ENCODE measurements around the gene UGT2B7.

Gene UGT2B7

DNA sequence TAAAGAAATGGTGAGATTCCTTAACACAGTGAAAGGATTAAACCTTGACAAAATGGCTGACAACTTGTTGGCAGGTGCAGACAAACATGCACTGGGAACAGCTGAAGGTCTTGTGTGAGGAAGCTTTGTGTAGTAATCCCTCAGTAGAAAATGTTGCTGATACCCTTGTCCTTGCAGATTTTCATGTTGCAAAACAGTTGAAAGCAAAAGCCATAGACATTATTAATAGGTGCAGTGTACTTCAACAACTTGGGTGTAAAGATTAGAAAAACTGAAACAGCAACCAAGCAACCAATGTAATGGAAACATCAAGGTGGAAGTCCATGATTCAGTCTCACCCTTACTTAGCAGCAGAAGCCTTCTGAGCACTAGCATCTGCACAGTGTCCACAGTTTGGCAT lies 29.8 kb downstream of the UGT2B7 start:
- no peak overlapping the region for H2AFZ ChIP-seq (ENCODE audit: low read depth, low read length, severe bottlenecking)
- no peaks in the 10 kb centered on the region for H3K36me3 ChIP-seq (ENCODE audit: low read length)
- H3K9me3 ChIP-seq (ENCODE audit: insufficient read depth, low read length) = no peaks in the 10 kb centered on the region
- H3K9ac ChIP-seq (ENCODE audit: low read length) = no peak overlapping the region
- H3K4me2 ChIP-seq (ENCODE audit: low read depth, low read length, poor library complexity, severe bottlenecking) = no peak overlapping the region
- no peaks in the 10 kb centered on the region for H4K20me1 ChIP-seq (ENCODE audit: low read depth, low read length)
- H3K9me2 ChIP-seq (replicated peaks; ENCODE audit: insufficient read depth, low read length) = no peaks in the 10 kb centered on the region
- no peak overlapping the region for H3K27ac ChIP-seq (ENCODE audit: low read depth, low read length)
- no peaks in the 10 kb centered on the region for H3K27me3 ChIP-seq (ENCODE audit: low read length)
- TF ChIP-seq, protein P1, sequence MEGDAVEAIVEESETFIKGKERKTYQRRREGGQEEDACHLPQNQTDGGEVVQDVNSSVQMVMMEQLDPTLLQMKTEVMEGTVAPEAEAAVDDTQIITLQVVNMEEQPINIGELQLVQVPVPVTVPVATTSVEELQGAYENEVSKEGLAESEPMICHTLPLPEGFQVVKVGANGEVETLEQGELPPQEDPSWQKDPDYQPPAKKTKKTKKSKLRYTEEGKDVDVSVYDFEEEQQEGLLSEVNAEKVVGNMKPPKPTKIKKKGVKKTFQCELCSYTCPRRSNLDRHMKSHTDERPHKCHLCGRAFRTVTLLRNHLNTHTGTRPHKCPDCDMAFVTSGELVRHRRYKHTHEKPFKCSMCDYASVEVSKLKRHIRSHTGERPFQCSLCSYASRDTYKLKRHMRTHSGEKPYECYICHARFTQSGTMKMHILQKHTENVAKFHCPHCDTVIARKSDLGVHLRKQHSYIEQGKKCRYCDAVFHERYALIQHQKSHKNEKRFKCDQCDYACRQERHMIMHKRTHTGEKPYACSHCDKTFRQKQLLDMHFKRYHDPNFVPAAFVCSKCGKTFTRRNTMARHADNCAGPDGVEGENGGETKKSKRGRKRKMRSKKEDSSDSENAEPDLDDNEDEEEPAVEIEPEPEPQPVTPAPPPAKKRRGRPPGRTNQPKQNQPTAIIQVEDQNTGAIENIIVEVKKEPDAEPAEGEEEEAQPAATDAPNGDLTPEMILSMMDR (IDR thresholded peaks at IDR 0.05; ENCODE audit: insufficient read depth, low read length, poor library complexity, severe bottlenecking) = no peak
- no peak for TF ChIP-seq EZH2phosphoT487 (conservative IDR thresholded peaks at IDR 0.05; ENCODE audit: low read length)
- H3K4me3 ChIP-seq (ENCODE audit: insufficient read depth, low read length, poor library complexity, severe bottlenecking) = no peak overlapping the region
- H3F3A ChIP-seq (ENCODE audit: insufficient read depth) = no peaks in the 10 kb centered on the region
- H3K79me2 ChIP-seq (ENCODE audit: insufficient read depth, low read length) = no peaks in the 10 kb centered on the region

DNA sequence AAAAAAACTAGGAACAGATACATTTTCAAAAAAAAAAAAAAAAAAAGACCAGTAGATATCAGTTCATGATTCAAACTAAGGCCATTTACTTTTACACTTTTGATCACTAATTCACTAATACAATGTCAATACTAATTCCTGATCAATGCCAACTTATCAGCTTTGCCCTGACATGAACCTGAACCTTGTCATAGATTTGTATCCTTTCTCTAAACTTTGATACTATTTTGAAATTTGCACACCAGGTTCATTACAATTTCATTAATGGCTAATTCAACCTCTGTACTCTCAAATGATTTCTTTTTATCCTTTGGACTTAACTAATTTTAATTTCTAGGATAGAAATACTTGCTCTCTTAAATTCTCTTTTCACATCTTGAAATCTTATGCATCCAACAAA lies 37.7 kb downstream of the UGT2B7 start:
- Histone ChIP-seq H3K9me3 (ENCODE audit: insufficient read depth, low read length) (no peaks in the 10 kb centered on the region), H3K36me3 (ENCODE audit: low read length) (no peaks in the 10 kb centered on the region), H3K27me3 (ENCODE audit: low read length) (no peaks in the 10 kb centered on the region), H2AFZ (ENCODE audit: low read depth, low read length, severe bottlenecking) (no peak overlapping the region), H3K9ac (ENCODE audit: low read length) (no peak overlapping the region), H3F3A (ENCODE audit: insufficient read depth) (no peaks in the 10 kb centered on the region), H3K9me2 (replicated peaks; ENCODE audit: insufficient read depth, low read length) (no peaks in the 10 kb centered on the region), H3K79me2 (ENCODE audit: insufficient read depth, low read length) (no peaks in the 10 kb centered on the region), H4K20me1 (ENCODE audit: low read depth, low read length) (no peaks in the 10 kb centered on the region), H3K27ac (ENCODE audit: low read depth, low read length) (no peak overlapping the region), H3K4me3 (ENCODE audit: insufficient read depth, low read length, poor library complexity, severe bottlenecking) (no peak overlapping the region), H3K4me2 (ENCODE audit: low read depth, low read length, poor library complexity, severe bottlenecking) (no peak overlapping the region)
- TF ChIP-seq, protein P1 (IDR thresholded peaks at IDR 0.05; ENCODE audit: insufficient read depth, low read length, poor library complexity, severe bottlenecking) = no peak
- no peak for TF ChIP-seq EZH2phosphoT487 (conservative IDR thresholded peaks at IDR 0.05; ENCODE audit: low read length)

DNA sequence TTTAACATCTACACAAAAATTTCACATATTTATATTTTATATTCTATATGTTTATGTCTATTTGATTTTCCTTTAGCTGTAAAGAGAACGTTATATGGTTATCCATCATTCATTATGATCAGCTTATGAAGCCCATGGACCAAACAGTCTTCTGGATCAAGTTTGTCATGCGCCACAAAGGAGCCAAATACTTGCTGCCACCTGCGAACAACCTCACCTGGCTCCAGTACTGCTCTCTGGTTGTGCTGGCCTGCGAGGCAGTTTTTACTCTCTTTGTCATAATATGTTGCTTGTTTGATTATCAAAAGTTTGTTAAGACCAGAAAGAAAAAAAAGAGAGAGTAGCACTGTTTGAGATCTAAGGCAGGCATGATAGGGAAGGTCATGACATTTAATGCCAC lies 38.2 kb downstream of the UGT2B7 start:
- H3K4me3 ChIP-seq (ENCODE audit: insufficient read depth, low read length, poor library complexity, severe bottlenecking) = no peak overlapping the region
- no peak overlapping the region for H3K27ac ChIP-seq (ENCODE audit: low read depth, low read length)
- no peaks in the 10 kb centered on the region for H3F3A ChIP-seq (ENCODE audit: insufficient read depth)
- no peaks in the 10 kb centered on the region for H3K9me2 ChIP-seq (replicated peaks; ENCODE audit: insufficient read depth, low read length)
- H3K36me3 ChIP-seq (ENCODE audit: low read length) = no peaks in the 10 kb centered on the region
- H3K9me3 ChIP-seq (ENCODE audit: insufficient read depth, low read length) = no peaks in the 10 kb centered on the region
- TF ChIP-seq EZH2phosphoT487 (conservative IDR thresholded peaks at IDR 0.05; ENCODE audit: low read length) = no peak
- TF ChIP-seq, protein P1 (IDR thresholded peaks at IDR 0.05; ENCODE audit: insufficient read depth, low read length, poor library complexity, severe bottlenecking) = no peak
- no peak overlapping the region for H2AFZ ChIP-seq (ENCODE audit: low read depth, low read length, severe bottlenecking)
- H4K20me1 ChIP-seq (ENCODE audit: low read depth, low read length) = no peaks in the 10 kb centered on the region
- no peak overlapping the region for H3K4me2 ChIP-seq (ENCODE audit: low read depth, low read length, poor library complexity, severe bottlenecking)
- H3K79me2 ChIP-seq (ENCODE audit: insufficient read depth, low read length) = no peaks in the 10 kb centered on the region
- H3K9ac ChIP-seq (ENCODE audit: low read length) = no peak overlapping the region
- no peaks in the 10 kb centered on the region for H3K27me3 ChIP-seq (ENCODE audit: low read length)

All from SU-DHL-6 (cell line).